Mucosa of descending colon (tissue), 3 donors: Measurements from ENCODE around the gene CPEB4. TPM values are rescaled to one million over a fixed set of nuclear protein-coding genes. Genes with fewer than 3 reads are reported as not detected.

Experiments used
- ATAC-seq: fragments of 200-7000 bp; cut with Tn5 transposase; one replicate; pipeline ENCODE4 v1.9.1; 2020; ENCODE audit warnings: mild to moderate bottlenecking, moderate library complexity
- DNase-seq, 3 donors: peaks; one replicate each; pipeline ENCODE4 v3.0.0-alpha.2; 2020
- H3K36me3 ChIP-seq: fragments of 200-600 bp; one replicate; pipeline ENCODE4 v1.8.0; 2021; ENCODE audit warnings: low read depth, mild to moderate bottlenecking
- H3K4me1 ChIP-seq: fragments of 200-600 bp; one replicate; pipeline ENCODE4 v1.8.0; 2021; ENCODE audit warnings: low read depth, mild to moderate bottlenecking
- H3K4me3 ChIP-seq: fragments of 200-600 bp; one replicate; pipeline ENCODE4 v1.8.0; 2021; ENCODE audit warnings: mild to moderate bottlenecking
- H3K9me3 ChIP-seq: fragments of 200-600 bp; one replicate; pipeline ENCODE4 v1.8.0; 2021; ENCODE audit warnings: mild to moderate bottlenecking
- intact Hi-C, 2 donors: fragments of 100-400 bp; cut with DNase I in 1 of 2; cut with micrococcal nuclease in 1 of 2; formaldehyde crosslinking; loops; one replicate each; pipeline versions ENCODE4 v1.11.0 to v1.11.1; 2022; cut with DNase I, micrococcal nuclease
- total RNA-seq, 3 donors: library from RNA; stranded (reverse); fragmentation: NEBNext Ultra II Directional in 2 of 3; extraction: Animal tissue kit (Norgen Biotek cat#: 25700) in 2 of 3; gene quantifications; one replicate each; pipeline versions ENCODE4 v1.2.1 to v1.2.4, GENCODE V29; 2021 to 2023
- TF ChIP-seq, protein P1 (sequence below): fragments of 200-600 bp; IDR thresholded peaks from one replicate; pipeline ENCODE4 v1.8.0; 2022; ENCODE audit warnings: antibody characterized with exemption, mild to moderate bottlenecking
- donor health status: DM: no; HTN: no; CAD: no; lungs with moderate emphysema.
- donor health status: DM: no; HTN: no; CAD: no.
- donor health status: DM: no; HTN: yes; CAD: no.

CPEB4 gene
- total RNA-seq, 3 donors from 2014 or later = 31.8 to 51.3 (median 32.1) TPM

DNA sequence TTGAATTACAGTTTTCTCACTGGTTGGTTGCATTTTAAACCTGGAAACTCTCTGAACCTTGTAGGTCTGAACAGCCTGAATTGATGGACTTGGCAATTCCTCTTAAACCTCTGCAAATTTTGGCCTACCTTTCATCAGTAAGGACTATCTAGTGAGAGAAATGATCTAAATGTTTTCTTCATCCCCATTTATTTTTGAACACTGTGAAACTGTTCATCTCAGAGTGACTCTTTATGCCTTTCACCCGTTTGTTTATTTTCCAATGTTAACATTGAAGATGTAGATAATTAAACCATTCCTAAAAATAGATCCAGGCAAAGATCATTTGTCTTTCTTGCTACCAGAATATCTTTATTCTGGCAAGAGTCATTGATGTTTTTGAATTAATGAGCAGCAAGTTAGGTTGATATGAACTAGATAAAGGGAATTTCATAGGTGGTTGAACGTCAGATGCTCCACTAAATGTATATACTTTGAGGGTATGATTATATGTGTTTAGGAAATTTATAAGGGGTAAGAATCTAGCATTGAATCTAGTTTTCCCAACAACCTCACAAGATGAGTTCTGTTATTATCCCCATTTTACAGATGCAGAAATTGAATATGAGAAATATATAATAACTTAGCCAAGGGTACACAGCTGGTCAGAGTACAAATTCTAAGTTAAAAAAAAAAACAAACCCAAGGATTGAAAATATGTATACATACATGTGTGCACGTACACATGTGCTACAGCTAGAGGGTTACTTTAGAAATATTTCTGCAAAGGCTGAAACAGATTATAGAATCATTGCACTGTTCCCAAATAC, 3.4 kb downstream of the CPEB4 start:
- Histone ChIP-seq H3K4me3 (no peak overlapping the region), H3K36me3 (no peaks in the 10 kb centered on the region), H3K9me3 (no peaks in the 10 kb centered on the region), H3K4me1 (peaks cover 28% of the 10 kb centered on the region)
- no peak for DNase-seq
- intact Hi-C loops = no loop called here
- TF ChIP-seq, protein P1, sequence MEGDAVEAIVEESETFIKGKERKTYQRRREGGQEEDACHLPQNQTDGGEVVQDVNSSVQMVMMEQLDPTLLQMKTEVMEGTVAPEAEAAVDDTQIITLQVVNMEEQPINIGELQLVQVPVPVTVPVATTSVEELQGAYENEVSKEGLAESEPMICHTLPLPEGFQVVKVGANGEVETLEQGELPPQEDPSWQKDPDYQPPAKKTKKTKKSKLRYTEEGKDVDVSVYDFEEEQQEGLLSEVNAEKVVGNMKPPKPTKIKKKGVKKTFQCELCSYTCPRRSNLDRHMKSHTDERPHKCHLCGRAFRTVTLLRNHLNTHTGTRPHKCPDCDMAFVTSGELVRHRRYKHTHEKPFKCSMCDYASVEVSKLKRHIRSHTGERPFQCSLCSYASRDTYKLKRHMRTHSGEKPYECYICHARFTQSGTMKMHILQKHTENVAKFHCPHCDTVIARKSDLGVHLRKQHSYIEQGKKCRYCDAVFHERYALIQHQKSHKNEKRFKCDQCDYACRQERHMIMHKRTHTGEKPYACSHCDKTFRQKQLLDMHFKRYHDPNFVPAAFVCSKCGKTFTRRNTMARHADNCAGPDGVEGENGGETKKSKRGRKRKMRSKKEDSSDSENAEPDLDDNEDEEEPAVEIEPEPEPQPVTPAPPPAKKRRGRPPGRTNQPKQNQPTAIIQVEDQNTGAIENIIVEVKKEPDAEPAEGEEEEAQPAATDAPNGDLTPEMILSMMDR = no peak
- no peak for ATAC-seq

DNA sequence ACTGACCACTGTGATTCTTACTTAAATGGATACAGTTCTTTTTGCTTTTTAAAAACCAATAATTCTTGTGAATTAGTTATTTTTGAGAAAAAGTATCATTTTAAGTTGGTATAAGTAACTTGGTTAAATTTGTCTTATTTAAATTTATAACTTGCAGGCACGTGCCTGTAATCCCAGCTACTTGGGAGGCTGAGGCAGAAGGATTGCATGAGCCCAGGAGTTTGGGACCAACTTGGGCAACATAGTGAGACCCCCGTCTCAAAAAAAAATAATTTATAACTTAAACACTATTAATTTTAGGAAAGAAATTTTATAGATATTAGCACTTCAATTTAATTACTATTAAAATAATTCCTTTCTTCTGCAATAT, 5.0 kb downstream of the CPEB4 start:
- no peak overlapping the region for H3K4me3 ChIP-seq
- ATAC-seq (no peak), DNase-seq (no peak)
- TF ChIP-seq, protein P1 = no peak
- peaks cover 27% of the 10 kb centered on the region for H3K4me1 ChIP-seq
- intact Hi-C loops = no loop called here
- no peaks in the 10 kb centered on the region for H3K36me3 ChIP-seq
- H3K9me3 ChIP-seq = no peaks in the 10 kb centered on the region

DNA sequence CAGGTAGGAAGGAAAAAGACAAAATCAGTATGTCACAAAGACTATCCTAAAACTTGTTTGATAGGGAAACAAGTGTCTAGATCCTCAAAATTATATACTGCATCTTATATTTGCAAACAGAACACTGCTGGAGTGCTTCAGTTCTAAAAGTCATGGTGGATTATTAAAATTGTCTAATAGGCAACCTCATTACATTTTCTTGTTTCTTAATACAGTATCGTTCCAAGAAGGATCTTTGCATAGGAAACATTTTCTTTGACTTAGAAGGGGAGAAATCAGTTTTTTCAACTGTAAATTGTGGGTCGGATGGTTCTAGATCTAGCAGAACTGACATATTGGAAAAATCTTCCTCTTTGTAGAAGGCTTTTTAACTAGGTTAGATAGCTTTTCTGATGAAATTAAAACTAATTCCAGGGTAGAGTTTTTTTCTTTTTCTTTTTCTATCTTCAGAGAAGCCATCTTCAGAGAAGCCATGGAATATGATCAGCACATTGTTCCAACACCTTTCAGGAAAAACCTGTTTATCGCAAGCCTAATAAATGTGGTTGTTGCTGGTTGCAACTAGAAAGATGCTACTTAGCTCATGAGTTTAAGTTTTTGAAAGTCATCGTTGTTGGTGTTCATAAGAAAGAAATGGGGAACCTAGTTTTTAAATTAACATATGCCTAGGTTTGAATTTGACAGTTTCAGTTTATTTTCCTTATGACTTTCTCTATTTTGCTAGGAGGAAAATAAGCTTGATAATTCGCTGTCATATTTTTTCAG, 7.4 kb downstream of the CPEB4 start:
- Histone ChIP-seq H3K4me3 (no peak overlapping the region), H3K36me3 (no peaks in the 10 kb centered on the region), H3K4me1 (peaks cover 18% of the 10 kb centered on the region), H3K9me3 (no peaks in the 10 kb centered on the region)
- TF ChIP-seq, protein P1 = no peak
- DNase-seq (no peak), ATAC-seq (no peak)
- intact Hi-C loops = no loop called here

GRCh38 chr5:173896631-173897030, 8.5 kb downstream of the CPEB4 start:
- ATAC-seq (no peak), DNase-seq (no peak)
- intact Hi-C loops = no loop called here
- Histone ChIP-seq H3K36me3 (no peaks in the 10 kb centered on the region), H3K9me3 (no peaks in the 10 kb centered on the region), H3K4me1 (peaks cover 9% of the 10 kb centered on the region), H3K4me3 (no peak overlapping the region)
- TF ChIP-seq, protein P1 = no peak

- intact Hi-C loops = no loop called here
- ATAC-seq = no peak
- H3K4me1 ChIP-seq = no peaks in the 10 kb centered on the region
Observed at GRCh38 chr5:173901705-173902104, 13.6 kb downstream of the CPEB4 start.

More at GRCh38 chr5:173901705-173902104, 13.6 kb downstream of the CPEB4 start:
- Histone ChIP-seq H3K4me3 (no peak overlapping the region), H3K9me3 (no peaks in the 10 kb centered on the region), H3K36me3 (no peaks in the 10 kb centered on the region)
- TF ChIP-seq, protein P1 = no peak
- no peak for DNase-seq
